T-helper 2 cell treated with Interferon-gamma antibody and Interleukin-4, amounts not matched to agents 100 ng/mL and 5 ng/mL, for 36 hours (primary cell): ENCODE results near the gene XAGE5. TPM values are rescaled to one million over a fixed set of nuclear protein-coding genes. Genes with fewer than 3 reads are reported as not detected.
"Not testable (repeated sequence)": the region's sequence is repeated elsewhere in the genome, so short reads cannot be mapped to it uniquely, and the experiment has no call there.

ENCODE experiments used
- intact Hi-C: fragments of 100-400 bp; cut with micrococcal nuclease; formaldehyde crosslinking; loops from one replicate; pipeline ENCODE4 v1.15.1; 2023
- total RNA-seq: library from RNA; stranded (reverse); gene quantifications from 2 replicates; pipeline ENCODE4 v1.2.3, GENCODE V29; 2022

Gene XAGE5
- not detected in 2 replicates for total RNA-seq

GRCh38 chrX:52811065-52811625 lies at the start of gene XAGE5:
XAGE5 (plus strand) TSS chrX:52811287; CDS start chrX:52812567, 1,280 bp downstream.
- intact Hi-C loops = no loop called here

- intact Hi-C loops = not testable (repeated sequence)
Observed at GRCh38 chrX:52765983-52766382, 45.1 kb upstream of the XAGE5 start.

- intact Hi-C loops = not testable (repeated sequence)
Observed at GRCh38 chrX:52773504-52773903, 37.6 kb upstream of the XAGE5 start.

- intact Hi-C loops = not testable (repeated sequence)
Observed at GRCh38 chrX:52797327-52797726, 13.8 kb upstream of the XAGE5 start, which contains the start of gene SPANXN5. SPANXN5 (minus strand) TSS chrX:52797427; CDS start chrX:52797348, 79 bp downstream.

GRCh38 chrX:52804876-52805275 lies 6.2 kb upstream of the XAGE5 start:
- intact Hi-C loops = not testable (repeated sequence)

GRCh38 chrX:52819788-52820187 lies 8.7 kb downstream of the XAGE5 start:
- intact Hi-C loops = no loop called here

- intact Hi-C loops = no loop called here
Observed at GRCh38 chrX:52821079-52821760, 10.1 kb downstream of the XAGE5 start.

GRCh38 chrX:52824608-52825007 lies 13.5 kb downstream of the XAGE5 start:
- intact Hi-C loops = no loop called here

GRCh38 chrX:52830551-52830950 lies 19.5 kb downstream of the XAGE5 start:
- intact Hi-C loops = no loop called here

- intact Hi-C loops = no loop called here
Observed at GRCh38 chrX:52839137-52839536, 28.1 kb downstream of the XAGE5 start.

GRCh38 chrX:52843619-52844018 lies 32.5 kb downstream of the XAGE5 start:
- intact Hi-C loops = not testable (repeated sequence)

- intact Hi-C loops = no loop called here
Observed at GRCh38 chrX:52852110-52852860, 41.2 kb downstream of the XAGE5 start.

GRCh38 chrX:52856991-52857525 lies 46.0 kb downstream of the XAGE5 start:
- intact Hi-C loops = not testable (repeated sequence)

GRCh38 chrX:52865343-52865998 lies 54.4 kb downstream of the XAGE5 start:
- intact Hi-C loops = no loop called here

Other genes starting within 250 kb of the XAGE5 start
- gene SSX7, start 156.4 kb upstream of the XAGE5 start, total RNA-seq = not detected in 2 replicates
- gene SSX2, start 104.1 kb upstream of the XAGE5 start, total RNA-seq = not detected in 2 replicates
- gene SSX2B, start 60.0 kb upstream of the XAGE5 start, total RNA-seq = not detected in 2 replicates
- gene SPANXN5, start 13.9 kb upstream of the XAGE5 start, total RNA-seq = not detected in 2 replicates
- not detected in 2 replicates for gene XAGE3, start 56.8 kb downstream of the XAGE5 start, total RNA-seq
- gene FAM156B, start 86.0 kb downstream of the XAGE5 start, total RNA-seq = 14.4 and 17.2 TPM in 2 replicates
- 18.2 and 19.6 TPM in 2 replicates for gene FAM156A, start 147.2 kb downstream of the XAGE5 start, total RNA-seq
- not detected in 2 replicates for gene GPR173, start 237.5 kb downstream of the XAGE5 start, total RNA-seq